MG63 (cell line): ENCODE results near the gene JPH4. TPM values are rescaled to one million over a fixed set of nuclear protein-coding genes. Genes with fewer than 3 reads are reported as not detected.

Source experiments
- DNase-seq: peaks from one replicate; pipeline ENCODE4 v3.0.0-alpha.2; 2020
- H3K27me3 ChIP-seq: fragments of 250-450 bp; sonication (Bioruptor Pico); 2 replicates; pipeline ENCODE4 v1.5.1; 2020; ENCODE audit warnings: mild to moderate bottlenecking, moderate library complexity
- H3K36me3 ChIP-seq: fragments of 250-450 bp; sonication (Bioruptor Pico); 2 replicates; pipeline ENCODE4 v1.5.1; 2020; ENCODE audit warnings: mild to moderate bottlenecking, moderate library complexity
- H3K4me3 ChIP-seq: fragments of 250-450 bp; sonication (Bioruptor Pico); 2 replicates; pipeline ENCODE4 v1.5.1; 2020; ENCODE audit warnings: mild to moderate bottlenecking, moderate library complexity
- H3K9me3 ChIP-seq: fragments of 250-450 bp; sonication (Bioruptor Pico); 2 replicates; pipeline ENCODE4 v1.5.1; 2020; ENCODE audit warnings: mild to moderate bottlenecking, moderate library complexity
- total RNA-seq: library from RNA; depleted of rRNA; stranded (reverse); fragments of >200 nt; shearing (Covaris generic); gene quantifications from 2 replicates; pipeline ENCODE4 v1.2.3, GENCODE V29; 2014; ENCODE audit warnings: low replicate concordance

Gene JPH4
- total RNA-seq, 1 experiment from 2014 or later = not detected

DNA sequence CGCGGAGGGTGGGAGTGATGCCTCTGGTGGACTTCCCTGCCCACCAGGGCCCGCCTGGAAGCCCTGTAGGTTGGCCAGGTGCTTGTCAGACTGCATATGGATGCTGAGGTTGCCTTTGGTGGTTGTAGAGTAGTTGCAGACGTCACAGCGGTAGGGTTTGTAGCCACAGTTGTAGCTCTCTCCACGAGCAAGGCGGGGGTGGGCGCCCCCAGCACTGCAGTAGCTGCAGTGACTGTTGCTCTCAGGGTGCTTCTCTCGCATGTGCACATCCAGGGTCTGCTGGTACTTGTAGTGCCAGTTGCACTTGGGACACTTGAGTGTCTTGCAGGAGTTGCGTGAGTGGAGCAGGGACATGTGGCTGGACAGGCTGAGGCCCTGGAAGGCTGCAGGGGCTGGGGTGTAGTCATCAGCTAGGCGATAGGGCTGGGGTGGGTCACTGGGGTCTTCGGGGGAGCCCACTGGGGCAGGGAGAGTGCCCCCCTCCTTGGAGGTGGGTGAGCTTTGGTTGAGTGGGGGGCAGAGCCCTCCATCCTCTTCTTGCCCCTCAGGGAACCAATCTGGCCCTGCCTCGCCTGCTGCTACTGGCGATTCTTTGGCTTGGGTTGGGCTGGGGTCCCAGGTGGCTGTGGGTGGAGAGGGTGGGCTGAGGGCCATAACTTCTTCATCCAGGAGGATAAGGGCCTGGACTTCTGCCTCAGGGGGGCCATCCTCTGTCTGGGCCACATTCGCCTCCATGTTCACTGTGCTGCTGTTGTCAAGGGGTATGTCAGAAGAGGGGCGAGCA lies 44.7 kb downstream of the JPH4 start:
- no peaks in the 10 kb centered on the region for H3K9me3 ChIP-seq
- DNase-seq = no peak
- H3K4me3 ChIP-seq = no peak overlapping the region
- no peaks in the 10 kb centered on the region for H3K36me3 ChIP-seq
- H3K27me3 ChIP-seq = no peaks in the 10 kb centered on the region

DNA sequence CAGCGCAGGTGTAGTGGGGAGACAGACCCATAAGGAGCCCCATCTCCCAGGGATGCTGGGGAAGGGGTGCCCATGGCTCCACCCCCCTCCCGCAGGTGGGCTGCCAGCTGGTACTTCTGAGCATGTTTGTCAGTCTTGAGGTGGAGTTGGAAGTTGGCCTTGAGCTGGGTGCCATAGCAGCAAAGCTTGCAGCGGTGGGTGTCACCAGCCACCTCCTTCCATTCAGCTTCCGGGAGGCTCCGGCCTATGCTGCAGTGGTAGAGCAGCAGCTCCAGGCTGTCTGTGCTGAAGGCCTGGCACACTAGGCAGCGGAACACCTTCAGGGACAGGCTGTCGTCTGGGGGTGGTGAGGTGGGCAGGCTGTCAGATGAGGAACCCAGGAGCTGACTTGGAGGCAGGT lies 45.9 kb downstream of the JPH4 start:
- H3K9me3 ChIP-seq = no peaks in the 10 kb centered on the region
- no peak overlapping the region for H3K4me3 ChIP-seq
- H3K27me3 ChIP-seq = no peaks in the 10 kb centered on the region
- H3K36me3 ChIP-seq = no peaks in the 10 kb centered on the region
- no peak for DNase-seq

DNA sequence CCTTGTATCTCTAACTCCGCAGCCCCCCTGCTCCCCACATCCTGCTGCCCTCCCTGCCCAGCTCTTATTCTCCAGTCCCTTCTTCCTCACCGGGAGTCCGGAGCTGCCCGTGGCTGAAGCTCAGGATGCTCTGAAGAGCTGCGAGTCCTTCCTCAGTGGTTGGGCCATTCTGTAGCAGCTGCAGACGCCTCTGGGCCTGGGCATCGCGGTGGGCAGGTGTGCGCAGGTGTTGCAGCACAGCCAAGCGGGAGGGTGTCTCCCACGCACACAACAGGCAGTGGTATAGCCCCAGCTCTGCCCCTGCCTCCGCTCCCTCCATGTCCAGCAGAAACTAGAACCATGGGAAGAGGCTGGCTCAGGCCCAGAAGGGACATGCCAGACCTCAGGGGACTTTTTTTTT lies 47.2 kb downstream of the JPH4 start:
- no peaks in the 10 kb centered on the region for H3K36me3 ChIP-seq
- H3K9me3 ChIP-seq = no peaks in the 10 kb centered on the region
- no peaks in the 10 kb centered on the region for H3K27me3 ChIP-seq
- no peak for DNase-seq
- H3K4me3 ChIP-seq = no peak overlapping the region

DNA sequence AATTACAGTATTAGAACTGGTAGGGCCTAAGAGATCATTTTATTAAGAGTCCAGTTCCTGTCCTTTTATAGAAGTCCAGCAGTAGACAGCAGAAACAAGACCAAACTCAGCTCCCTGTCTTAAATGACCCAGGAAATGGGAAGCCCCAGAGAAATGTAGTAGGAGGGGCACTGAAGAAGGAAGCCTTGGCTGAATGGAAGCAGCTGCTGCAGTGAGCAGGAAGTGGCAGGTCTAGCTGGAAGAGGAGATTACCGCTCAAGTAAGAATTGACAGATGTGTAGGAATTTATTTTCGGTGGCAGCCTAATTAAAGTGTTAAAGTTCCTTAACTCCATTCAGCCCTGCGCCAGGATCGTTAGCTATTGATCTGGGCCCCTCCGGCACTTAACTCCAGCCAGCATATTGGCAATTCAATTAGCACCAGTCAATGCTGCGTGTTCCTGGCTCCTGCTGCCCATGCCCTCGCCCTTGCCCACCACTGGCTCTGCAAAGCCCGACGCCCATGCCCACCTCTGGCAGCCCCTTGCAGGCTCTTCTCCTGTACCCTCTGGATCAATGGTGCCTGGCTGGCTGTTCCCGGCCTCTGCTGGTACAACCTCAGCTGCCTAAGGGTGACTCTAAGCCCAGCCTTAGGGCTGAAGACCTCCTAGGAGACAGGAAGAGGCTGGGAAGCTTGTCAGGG lies 48.1 kb downstream of the JPH4 start:
- no peak for DNase-seq
- Histone ChIP-seq H3K9me3 (no peaks in the 10 kb centered on the region), H3K27me3 (no peaks in the 10 kb centered on the region), H3K4me3 (no peak overlapping the region), H3K36me3 (no peaks in the 10 kb centered on the region)

DNA sequence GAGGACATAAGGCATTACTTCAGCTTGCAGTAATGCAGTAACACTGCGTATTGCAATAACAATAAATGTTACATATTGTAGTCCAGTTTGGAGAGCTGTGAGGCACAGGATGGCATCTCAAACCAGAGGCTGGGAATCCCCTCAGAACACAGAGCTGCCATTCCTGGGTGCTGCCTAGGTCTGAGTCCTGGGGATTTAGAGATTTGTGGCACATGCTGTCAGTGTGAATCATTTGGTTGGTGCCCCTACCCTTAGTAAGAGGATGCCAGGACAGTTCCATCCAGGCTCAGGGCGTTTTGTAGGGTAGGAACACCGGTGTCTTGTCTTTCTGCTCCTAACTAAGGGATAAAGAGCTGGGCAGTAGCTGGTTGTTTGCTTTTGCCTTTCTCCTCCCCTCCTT lies 49.6 kb downstream of the JPH4 start:
- no peak for DNase-seq
- Histone ChIP-seq H3K4me3 (no peak overlapping the region), H3K36me3 (no peaks in the 10 kb centered on the region), H3K9me3 (no peaks in the 10 kb centered on the region), H3K27me3 (no peaks in the 10 kb centered on the region)

DNA sequence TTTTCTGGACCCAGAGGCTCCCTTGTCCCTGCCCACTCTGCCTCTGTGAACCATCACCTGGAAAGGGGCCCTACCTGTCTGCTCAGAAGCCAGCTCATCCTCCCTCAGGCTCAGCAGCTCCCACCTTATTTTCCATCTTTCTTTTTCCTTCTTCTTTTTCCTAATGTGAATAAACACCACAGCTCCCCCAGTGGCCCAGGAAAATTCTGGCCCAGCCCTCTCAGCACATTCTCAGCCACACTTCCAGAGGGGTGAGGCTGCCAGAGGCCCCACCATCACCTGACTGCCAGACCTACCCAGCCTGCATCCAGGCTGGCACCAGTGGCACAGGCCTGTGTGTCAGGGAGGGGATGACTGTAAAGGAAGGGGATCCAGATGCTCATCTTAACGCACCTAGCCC lies 50.0 kb downstream of the JPH4 start:
- no peaks in the 10 kb centered on the region for H3K9me3 ChIP-seq
- no peak overlapping the region for H3K4me3 ChIP-seq
- H3K27me3 ChIP-seq = no peaks in the 10 kb centered on the region
- no peaks in the 10 kb centered on the region for H3K36me3 ChIP-seq
- no peak for DNase-seq

DNA sequence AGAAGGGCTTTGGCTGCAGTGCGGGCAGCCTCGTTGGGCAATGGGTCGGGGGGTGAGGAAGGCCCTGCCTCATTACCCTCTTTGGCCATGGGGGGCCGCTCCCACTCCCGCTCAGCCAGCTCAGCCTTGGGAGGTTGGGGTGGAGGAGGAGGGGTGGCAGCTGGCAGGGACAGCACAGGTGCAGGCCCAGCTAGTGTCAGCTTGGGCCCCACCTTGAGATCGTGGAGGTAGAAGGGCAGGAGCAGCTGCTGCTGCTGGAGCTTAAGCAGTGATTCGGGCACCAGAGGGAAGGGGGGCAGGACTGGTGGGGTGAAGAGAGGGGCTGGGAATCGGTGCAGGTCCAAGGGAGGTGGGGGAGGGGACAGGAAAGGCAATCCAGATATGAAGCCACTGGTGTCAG lies 53.0 kb downstream of the JPH4 start:
- Histone ChIP-seq H3K27me3 (no peaks in the 10 kb centered on the region), H3K36me3 (no peaks in the 10 kb centered on the region), H3K4me3 (no peak overlapping the region), H3K9me3 (no peaks in the 10 kb centered on the region)
- no peak for DNase-seq

DNA sequence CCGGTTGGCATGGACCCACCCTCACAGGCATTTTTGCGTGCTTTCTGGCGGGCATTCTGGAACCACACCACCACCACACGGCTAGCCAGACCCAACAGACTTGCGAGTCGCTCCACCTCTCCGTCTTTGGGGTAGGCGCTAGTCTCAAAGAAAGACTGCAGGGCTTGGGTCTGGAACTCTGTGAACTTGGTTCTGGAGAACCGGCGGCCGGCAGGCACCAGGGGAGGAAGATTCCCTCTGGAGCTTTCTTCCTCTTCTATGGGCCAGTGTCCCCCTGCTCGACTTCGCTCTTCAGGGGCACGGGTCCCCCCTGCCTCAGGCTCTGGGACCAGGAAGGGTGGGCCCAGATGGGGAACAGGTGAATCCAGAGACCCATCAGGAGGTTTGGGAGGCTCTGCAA lies 53.6 kb downstream of the JPH4 start:
- Histone ChIP-seq H3K9me3 (no peaks in the 10 kb centered on the region), H3K4me3 (no peak overlapping the region)
- DNase-seq = no peak

DNA sequence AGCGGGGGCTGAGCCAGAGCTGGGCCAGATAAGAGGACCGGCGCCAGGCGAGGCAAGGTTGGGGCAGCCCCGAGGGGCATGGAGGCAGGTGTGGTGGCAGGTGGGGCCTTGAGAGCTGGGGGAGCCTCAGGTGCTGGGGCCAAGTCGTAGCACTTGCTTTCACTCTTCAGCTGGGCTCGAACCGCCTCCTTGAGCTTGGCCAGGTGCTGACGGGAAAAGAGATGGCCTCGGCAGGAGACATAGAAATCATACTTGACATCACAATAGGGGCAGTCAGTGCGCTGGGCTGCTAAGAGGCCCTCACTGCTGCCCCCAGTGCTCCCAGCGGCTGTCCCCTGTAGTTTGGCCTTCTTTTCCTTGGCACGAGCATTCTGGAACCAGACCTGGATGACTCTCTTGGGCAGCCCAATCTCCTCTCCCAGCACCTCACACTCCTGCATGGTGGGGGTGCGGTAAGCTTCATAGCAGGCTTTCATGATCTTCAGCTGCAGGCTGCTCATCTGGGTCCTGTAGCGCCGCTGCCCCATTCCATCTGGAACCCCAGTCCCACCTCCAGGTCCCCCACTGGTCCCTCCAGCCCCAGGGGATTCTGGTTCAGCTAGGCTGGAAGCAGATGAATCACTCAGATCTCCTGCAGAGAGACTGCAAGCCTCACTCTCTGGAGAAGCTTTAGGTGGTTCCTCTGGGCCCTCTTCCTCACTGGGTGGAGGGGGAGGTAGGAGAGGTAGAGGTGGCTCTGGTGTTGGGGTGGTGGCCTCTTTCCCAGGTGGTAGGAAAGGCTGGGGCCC lies 55.2 kb downstream of the JPH4 start:
- H3K9me3 ChIP-seq = no peaks in the 10 kb centered on the region
- H3K4me3 ChIP-seq = no peak overlapping the region
- no peaks in the 10 kb centered on the region for H3K36me3 ChIP-seq
- H3K27me3 ChIP-seq = no peaks in the 10 kb centered on the region
- DNase-seq = no peak

More for the DNA sequence above, 53.6 kb downstream of the JPH4 start:
- no peaks in the 10 kb centered on the region for H3K27me3 ChIP-seq
- no peaks in the 10 kb centered on the region for H3K36me3 ChIP-seq

DNA sequence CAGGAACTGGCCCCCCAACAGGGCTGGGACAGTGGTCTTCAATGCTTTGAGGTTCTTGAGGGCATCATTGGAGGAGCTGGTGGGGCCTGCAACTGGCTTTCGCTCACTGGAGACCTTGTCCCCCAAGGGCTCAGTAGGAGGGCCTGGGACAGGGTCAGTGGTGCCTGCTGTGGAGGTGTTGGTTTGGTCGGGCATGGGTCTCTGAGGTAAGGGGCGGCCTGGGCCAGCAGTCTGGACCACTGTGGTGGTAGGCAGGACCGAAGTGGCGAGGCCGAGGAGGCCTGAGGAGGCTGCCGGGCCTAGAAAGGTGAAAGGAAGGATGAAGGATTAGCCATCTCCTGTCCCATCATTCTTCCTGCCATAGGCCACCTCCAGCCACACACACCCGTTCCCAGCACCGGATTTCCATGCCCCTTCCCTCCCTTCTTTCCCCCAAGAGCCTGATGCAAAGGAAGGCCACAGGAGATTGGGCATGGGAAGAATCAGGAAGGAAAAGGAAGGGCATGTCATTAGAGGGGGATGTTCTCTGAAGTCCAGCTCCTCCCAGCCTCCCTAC lies 55.9 kb downstream of the JPH4 start:
- no peak for DNase-seq
- H3K27me3 ChIP-seq = no peaks in the 10 kb centered on the region
- H3K9me3 ChIP-seq = no peaks in the 10 kb centered on the region
- H3K36me3 ChIP-seq = no peaks in the 10 kb centered on the region
- no peak overlapping the region for H3K4me3 ChIP-seq

DNA sequence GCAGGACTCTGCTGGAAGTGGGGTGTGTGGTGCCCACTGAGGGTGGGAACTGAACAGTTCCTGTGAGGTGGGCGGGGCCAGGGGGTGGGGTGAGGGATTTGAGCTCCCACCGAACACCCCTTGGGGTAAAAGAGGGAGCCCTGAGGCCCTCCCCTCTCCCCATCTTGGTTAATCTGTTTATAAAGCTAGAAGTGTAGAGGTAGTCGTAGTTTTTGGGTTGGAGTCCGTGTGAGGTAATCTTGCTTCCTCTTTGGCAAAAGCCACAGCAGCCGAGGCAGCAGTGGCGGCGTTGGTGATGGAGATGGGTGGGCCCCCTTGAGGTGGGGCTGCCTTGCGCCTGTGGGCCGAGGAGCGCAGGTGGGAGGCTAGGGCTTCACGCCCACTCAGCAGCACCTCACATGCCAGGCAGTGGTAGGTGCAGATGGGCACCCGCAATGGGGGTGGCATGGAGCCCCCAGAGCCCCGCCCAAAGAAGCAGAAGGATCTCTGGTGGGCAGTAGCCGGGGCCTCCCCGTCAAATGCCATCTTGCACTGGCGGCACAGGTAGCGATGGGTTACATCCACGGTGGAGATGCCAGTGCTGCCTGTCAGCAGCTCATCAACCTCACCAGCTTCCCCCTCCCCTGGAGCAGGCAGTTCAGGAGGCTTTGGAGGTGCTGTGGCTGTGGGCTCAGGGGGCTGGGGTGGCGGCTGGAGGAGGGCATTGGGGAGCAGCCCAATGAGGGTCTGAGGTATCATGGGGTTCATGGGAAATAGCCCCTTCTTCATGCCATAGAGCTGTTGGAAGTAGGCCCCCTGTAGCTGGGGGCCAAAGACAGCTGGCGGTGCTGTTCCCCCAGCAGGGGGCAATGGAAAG lies 56.6 kb downstream of the JPH4 start:
- H3K4me3 ChIP-seq = no peak overlapping the region
- no peak for DNase-seq
- no peaks in the 10 kb centered on the region for H3K9me3 ChIP-seq
- H3K27me3 ChIP-seq = no peaks in the 10 kb centered on the region
- no peaks in the 10 kb centered on the region for H3K36me3 ChIP-seq

DNA sequence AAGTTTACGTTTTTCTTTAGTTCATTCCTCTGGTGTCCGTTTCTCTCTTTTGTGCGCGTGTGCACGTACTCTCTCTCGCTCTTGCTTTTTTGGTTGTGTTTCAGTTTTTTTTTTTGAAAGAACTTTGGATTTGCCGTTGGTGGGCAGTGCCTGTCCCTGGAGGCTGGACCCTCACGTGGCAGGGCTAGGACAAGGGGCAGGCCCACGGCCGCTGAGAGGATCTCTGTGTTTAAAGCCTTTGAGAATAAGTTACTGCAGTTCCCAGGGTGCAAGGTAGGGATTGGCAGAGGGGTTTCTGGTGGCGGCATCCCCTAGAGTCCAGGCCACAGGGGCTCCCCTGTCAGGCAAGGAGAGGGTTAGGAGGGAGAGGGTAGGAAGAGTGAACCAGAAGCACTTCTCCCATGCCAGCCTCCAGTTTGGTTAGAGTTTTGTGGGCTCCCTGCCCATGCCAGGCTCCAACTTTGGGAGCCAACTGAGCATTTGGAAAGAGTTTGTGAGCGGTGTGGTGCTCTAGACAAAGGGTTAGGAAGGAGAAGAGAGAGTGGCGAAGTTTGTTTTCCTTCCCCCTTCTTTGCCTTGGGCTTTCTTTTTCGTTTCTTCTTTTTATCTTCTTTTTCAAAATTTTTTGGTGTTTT lies 57.6 kb downstream of the JPH4 start:
- no peak for DNase-seq
- Histone ChIP-seq H3K9me3 (no peaks in the 10 kb centered on the region), H3K27me3 (no peaks in the 10 kb centered on the region), H3K36me3 (no peaks in the 10 kb centered on the region), H3K4me3 (no peak overlapping the region)

DNA sequence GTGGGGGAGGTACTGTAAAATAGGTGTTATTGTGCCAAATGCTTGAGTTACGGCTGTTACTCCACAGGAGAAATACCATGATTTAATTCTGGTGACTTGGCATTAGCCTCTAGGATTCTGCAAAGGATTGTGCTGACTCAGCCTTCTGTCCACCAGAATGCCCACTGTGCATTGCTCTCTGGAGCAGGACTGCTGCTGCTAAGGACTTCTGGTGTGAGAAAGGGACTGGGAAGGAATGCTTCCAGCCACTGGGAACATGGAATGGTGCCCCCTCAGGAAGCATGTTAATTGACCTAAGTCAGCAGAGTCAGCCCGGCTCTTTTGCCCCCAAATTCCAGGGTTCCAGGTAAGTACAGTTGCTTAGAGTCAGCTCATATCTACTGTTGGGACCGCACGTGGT lies 59.9 kb downstream of the JPH4 start:
- Histone ChIP-seq H3K36me3 (no peaks in the 10 kb centered on the region), H3K27me3 (no peaks in the 10 kb centered on the region), H3K9me3 (no peaks in the 10 kb centered on the region), H3K4me3 (no peak overlapping the region)
- DNase-seq = no peak
